GM12878 (cell line): ENCODE data around the gene RIPOR1. TPM values are rescaled to one million over a fixed set of nuclear protein-coding genes. Genes with fewer than 3 reads are reported as not detected.
A peak's percentile ranks its signal among the peaks of the same experiment; 100 is the strongest.

Experiments
- ATAC-seq: fragments of 200-7000 bp; cut with Tn5 transposase; 3 replicates; pipeline ENCODE4 v1.9.1; 2020; ENCODE audit warnings: mild to moderate bottlenecking, moderate library complexity
- BruUV-seq: library from RNA; stranded (reverse); fragments of 400-500 nt; replicated peaks from 2 replicates; lab custom pipeline; 2021; lab: Mats Ljungman, UMichigan
- CTCF ChIA-PET: fragments of 300-600 bp; sonication (Branson Sonifier 250); formaldehyde crosslinking; extraction: SDS; loops from one replicate; lab custom pipeline; 2021; ENCODE audit warnings: inconsistent platforms; lab: Yijun Ruan, JAX
- POLR2A ChIA-PET: fragments of 350-600 bp; formaldehyde crosslinking; extraction: SDS; loops from one replicate; lab custom pipeline; 2021; ENCODE audit warnings: inconsistent platforms; lab: Charles Lee
- RAD21 ChIA-PET: fragments of 300-600 bp; sonication (Branson Sonifier 250); formaldehyde crosslinking; loops from one replicate; lab custom pipeline; 2023; ENCODE audit warnings: antibody characterized with exemption; ENCODE audit not compliant: unreplicated experiment; lab: Charles Lee
- SMC1A ChIA-PET: fragments of 300-600 bp; sonication (Branson Sonifier 250); formaldehyde crosslinking; loops from one replicate; lab custom pipeline; 2023; ENCODE audit not compliant: unreplicated experiment, uncharacterized antibody; lab: Charles Lee
- DNase-seq: peaks from one replicate; pipeline ENCODE4 v3.0.0-alpha.2; 2011; ENCODE audit warnings: low read depth, low spot score
- FAIRE-seq: peaks from 3 replicates; lab custom pipeline; 2011; peaks lifted over from hg19 to GRCh38; lab: Jason Lieb, UNC
- H2AFZ ChIP-seq: 2 replicates; pipeline ENCODE4 v1.6.0; 2011; ENCODE audit warnings: low read depth, low read length, control low read depth; ENCODE audit not compliant: control insufficient read depth
- H3K27ac ChIP-seq: 2 replicates; pipeline ENCODE4 v1.5.1; 2011; ENCODE audit warnings: control low read depth; ENCODE audit not compliant: control insufficient read depth, insufficient read depth
- H3K27me3 ChIP-seq, 2 experiments: replicated peaks in 1 of 2; 2 replicates each; pipeline versions ENCODE4 v1.6.0 to v1.6.1; 2011; ENCODE audit warnings: low read length in 1 of 2; ENCODE audit not compliant: control insufficient read depth in 2 of 2, insufficient read depth in 2 of 2
- H3K36me3 ChIP-seq, 2 experiments: 2 replicates each; pipeline ENCODE4 v1.5.1; 2011; ENCODE audit warnings: low read length in 1 of 2; ENCODE audit not compliant: control insufficient read depth in 2 of 2, insufficient read depth in 2 of 2
- H3K4me1 ChIP-seq: 2 replicates; pipeline ENCODE4 v1.6.1; 2011; ENCODE audit warnings: mild to moderate bottlenecking, low read length, moderate library complexity, mixed read lengths; ENCODE audit not compliant: control insufficient read depth, insufficient read depth
- H3K4me2 ChIP-seq: 2 replicates; pipeline ENCODE4 v1.6.0; 2011; ENCODE audit warnings: control low read depth; ENCODE audit not compliant: control insufficient read depth, insufficient read depth
- H3K4me3 ChIP-seq: fragments of 200-600 bp; sonication (generic); 2 replicates; pipeline ENCODE4 v1.5.1; 2016
- H3K79me2 ChIP-seq: 2 replicates; pipeline ENCODE4 v1.6.0; 2011; ENCODE audit warnings: low read length; ENCODE audit not compliant: control insufficient read depth, insufficient read depth
- H3K9ac ChIP-seq: 2 replicates; pipeline ENCODE4 v1.8.0; 2011; ENCODE audit warnings: low read length, control low read depth, mixed read lengths; ENCODE audit not compliant: control insufficient read depth, insufficient read depth
- H3K9me3 ChIP-seq: replicated peaks from 3 replicates; pipeline ENCODE4 v1.5.1; 2011; ENCODE audit warnings: mild to moderate bottlenecking, low read length; ENCODE audit not compliant: control insufficient read depth, insufficient read depth
- H4K20me1 ChIP-seq: 2 replicates; pipeline ENCODE4 v1.6.0; 2011; ENCODE audit not compliant: control insufficient read depth, insufficient read depth
- BCLAF1 ChIP-seq: fragments of 450-650 bp; IDR thresholded peaks from 2 replicates; pipeline ENCODE4 v1.6.1; 2017; ENCODE audit warnings: antibody characterized with exemption, mild to moderate bottlenecking, moderate library complexity
- BHLHE40 ChIP-seq, 2 experiments: fragments of 450-650 bp in 1 of 2; IDR thresholded peaks; 2 replicates each; pipeline ENCODE4 v1.6.1; 2011 to 2017; ENCODE audit warnings: low read depth in 2 of 2, borderline replicate concordance in 1 of 2, improper control_type of control experiment in 1 of 2, low read length in 1 of 2, mild to moderate bottlenecking in 1 of 2
- CUX1 ChIP-seq: IDR thresholded peaks from 2 replicates; pipeline ENCODE4 v1.6.1; 2012; ENCODE audit warnings: improper control_type of control experiment, low read depth, low read length; ENCODE audit not compliant: insufficient replicate concordance
- HCFC1 ChIP-seq: fragments of 150-350 bp; IDR thresholded peaks from 2 replicates; pipeline ENCODE4 v1.6.1; 2014; ENCODE audit warnings: low read length
- IKZF1 ChIP-seq: fragments of 450-650 bp; conservative IDR thresholded peaks from 2 replicates; pipeline ENCODE4 v1.6.1; 2017; ENCODE audit warnings: antibody characterized with exemption, mild to moderate bottlenecking
- LARP7 ChIP-seq: fragments of 450-650 bp; IDR thresholded peaks from 2 replicates; pipeline ENCODE4 v1.6.1; 2017; ENCODE audit warnings: mild to moderate bottlenecking
- POLR2A ChIP-seq: IDR thresholded peaks from 2 replicates; pipeline ENCODE4 v1.6.1; 2011; ENCODE audit warnings: low read depth, mild to moderate bottlenecking, low read length
- POLR2AphosphoS5 ChIP-seq: IDR thresholded peaks from 2 replicates; pipeline ENCODE4 v1.6.1; 2011; ENCODE audit warnings: mild to moderate bottlenecking, low read length, inconsistent platforms
- RAD21 ChIP-seq: IDR thresholded peaks from 2 replicates; pipeline ENCODE4 v1.6.1; 2011; ENCODE audit warnings: mild to moderate bottlenecking, low read depth, low read length, moderate library complexity; ENCODE audit not compliant: insufficient read depth
- TARDBP ChIP-seq: IDR thresholded peaks from 2 replicates; pipeline ENCODE4 v1.6.1; 2016; ENCODE audit warnings: borderline replicate concordance
- TCF3 ChIP-seq: IDR thresholded peaks from 2 replicates; pipeline ENCODE4 v1.6.1; 2012; ENCODE audit warnings: low read depth, mild to moderate bottlenecking, low read length, borderline replicate concordance; ENCODE audit not compliant: insufficient read depth
- ZNF384 ChIP-seq: IDR thresholded peaks from 2 replicates; pipeline ENCODE4 v1.6.1; 2012; ENCODE audit warnings: low read depth, mild to moderate bottlenecking, low read length, improper control_type of control experiment, borderline replicate concordance
- WGBS: methylation state at CpG from one replicate; pipeline ENCODE4 v1.1.6; 2016; ENCODE audit warnings: low lambda C conversion rate; ENCODE audit not compliant: insufficient replicate concordance, insufficient coverage; ENCODE audit errors: missing lambda C conversion rate; 5-methylcytosine and 5-hydroxymethylcytosine counted together
- in situ Hi-C: fragments of 300-500 bp; cut with MboI; formaldehyde crosslinking; loops from 9 replicates; pipeline ENCODE4 v1.14.3; 2018; ENCODE audit warnings: mixed read lengths
- intact Hi-C: fragments of 100-400 bp; cut with micrococcal nuclease; formaldehyde crosslinking; loops from one replicate; pipeline ENCODE4 v1.14.2; 2022; ENCODE audit not compliant: unreplicated experiment
- polyA plus RNA-seq, 11 experiments: library from polyadenylated mRNA; depleted of rRNA in 4 of 11; unstranded in 6 of 11; stranded (reverse) in 5 of 11; fragments of >200 nt; fragmentation: Nextera tagmentation in 4 of 11; fragmentation: Illumina TruSeq in 1 of 11; extraction: Ambion mirVana in 4 of 11; extraction: Trizol in 1 of 11; gene quantifications; 1 replicate in 1 of 11; 2 replicates in 10 of 11; pipeline versions ENCODE4 v1.2.1 to v1.2.3, GENCODE V29; 2011 to 2016; ENCODE audit warnings: inconsistent platforms in 2 of 11, missing spikeins in 2 of 11, low read depth in 1 of 11
- total RNA-seq, 4 experiments: library from RNA; depleted of rRNA in 3 of 4; stranded (reverse); fragments of >200 nt in 3 of 4; fragmentation: Illumina TruSeq in 1 of 4; extraction: Trizol in 1 of 4; gene quantifications; 2 replicates each; pipeline versions ENCODE4 v1.2.1 to v1.2.3, GENCODE V29; 2013 to 2021
- TF ChIP-seq, protein P1 (sequence below): fragments of 450-650 bp; IDR thresholded peaks from 2 replicates; pipeline ENCODE4 v1.6.1; 2016; ENCODE audit warnings: mild to moderate bottlenecking

The RIPOR1 gene
- total and polyA plus RNA-seq, 10 of the 15 experiments (the other 5 are each of a cell fraction or from before 2014, with no cell fraction given) = 0.13 to 28.5 (median 7.0) TPM

DNA sequence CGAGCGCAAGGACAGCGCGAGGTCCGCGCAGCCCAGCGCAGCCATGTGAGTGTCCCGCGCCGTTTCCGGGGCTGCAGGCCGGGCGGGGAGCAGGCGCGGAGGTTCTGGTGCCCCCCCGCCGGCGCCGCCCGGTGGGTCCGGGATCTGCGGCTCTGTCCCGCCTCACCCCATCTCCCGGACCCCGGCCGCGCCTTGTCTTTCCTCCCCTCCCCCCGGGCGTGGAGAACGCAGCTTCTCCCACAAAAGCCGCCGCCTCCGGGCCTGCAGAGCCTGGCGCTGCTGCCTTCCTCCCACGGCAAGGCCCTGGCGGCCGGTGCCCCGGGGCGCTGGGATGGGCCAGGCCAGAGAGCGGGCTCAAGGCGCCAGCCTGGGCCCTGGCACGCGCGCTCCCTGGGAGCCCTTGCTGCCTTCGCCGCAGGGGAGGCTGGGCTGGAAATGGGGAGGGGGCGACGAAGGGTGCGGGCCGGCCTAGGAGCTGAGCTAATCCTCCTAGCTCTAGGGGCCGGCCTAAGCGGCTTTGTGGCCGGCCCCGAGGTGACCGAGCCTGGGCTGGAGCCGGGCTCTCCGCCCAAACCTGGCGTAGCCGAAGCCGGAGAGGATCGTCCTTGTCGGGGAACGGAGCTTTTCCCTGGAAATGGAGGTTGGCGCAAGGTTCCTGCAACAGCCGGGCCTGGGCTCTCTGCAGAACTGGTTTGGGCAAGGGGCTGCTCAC is 397 bp downstream of the RIPOR1 start:
- SMC1A ChIA-PET = interaction anchor here (0.6 to 4.3 kb wide), 5 partner anchors 8 to 138 kb away, joined by 3 to 27 read pairs (median 5); partner anchors contain the start of genes C16orf86, CTCF and ENKD1
- CTCF ChIA-PET = interaction anchor here (0.8 to 11.3 kb wide), 11 partner anchors 7 to 139 kb away, joined by 3 to 131 read pairs (median 4); partner anchors contain the start of genes ACD, CARMIL2 and CTCF
- Histone ChIP-seq H3K27ac (no peak overlapping the region), H3K4me3 (peak overlapping the region; percentile 90), H3K79me2 (no peaks in the 10 kb centered on the region; the same call in 1 of the 2 replicates), H4K20me1 (no peaks in the 10 kb centered on the region), H3K9me3 (no peaks in the 10 kb centered on the region), H3K27me3 (no peaks in the 10 kb centered on the region), H3K4me2 (peak overlapping the region; percentile 96), H3K36me3 (no peaks in the 10 kb centered on the region), H3K4me1 (peaks cover 34% of the 10 kb centered on the region), H2AFZ (peak overlapping the region; percentile 29), H3K9ac (peak overlapping the region; percentile 61)
- in situ Hi-C loops (no loop called here), intact Hi-C loops (loop anchor here (10.0 kb wide), 1 partner anchor 396 kb away; no protein-coding TSS in a partner anchor)
- POLR2A ChIA-PET = interaction anchor here (1.2 to 5.7 kb wide), 4 partner anchors 8 to 134 kb away, joined by 3 to 56 read pairs (median 14); partner anchors contain the start of gene CTCF
- RAD21 ChIA-PET = interaction anchor here (0.6 to 2.2 kb wide), 6 partner anchors 8 to 115 kb away, joined by 3 to 25 read pairs (median 8); partner anchors contain the start of genes ATP6V0D1 and CARMIL2
- BruUV-seq = no TSS peak
- FAIRE-seq (no peak), DNase-seq (no peak), ATAC-seq (peak; percentile 48)
- 6% methylated on average over 51 of the region's 65 CpGs for WGBS
- TF ChIP-seq BCLAF1 (no peak), IKZF1 (peak; percentile 65), TARDBP (no peak), RAD21 (no peak), ZNF384 (no peak), LARP7 (0 out of 2 replicates have a peak, but pooled peaks have one; percentile 28), CUX1 (no peak), TCF3 (no peak), HCFC1 (no peak), POLR2A (peak; percentile 61; the same call in 1 of the 2 replicates), POLR2AphosphoS5 (no peak), BHLHE40 (IDR thresholded peaks at IDR 0.05; ENCODE audit: borderline replicate concordance in 1 of 2, low read depth in 2 of 2, low read length in 1 of 2) (peak in 1 of 2 experiments; percentile 50; a peak in 1 of 4 replicates)
- TF ChIP-seq, protein P1, sequence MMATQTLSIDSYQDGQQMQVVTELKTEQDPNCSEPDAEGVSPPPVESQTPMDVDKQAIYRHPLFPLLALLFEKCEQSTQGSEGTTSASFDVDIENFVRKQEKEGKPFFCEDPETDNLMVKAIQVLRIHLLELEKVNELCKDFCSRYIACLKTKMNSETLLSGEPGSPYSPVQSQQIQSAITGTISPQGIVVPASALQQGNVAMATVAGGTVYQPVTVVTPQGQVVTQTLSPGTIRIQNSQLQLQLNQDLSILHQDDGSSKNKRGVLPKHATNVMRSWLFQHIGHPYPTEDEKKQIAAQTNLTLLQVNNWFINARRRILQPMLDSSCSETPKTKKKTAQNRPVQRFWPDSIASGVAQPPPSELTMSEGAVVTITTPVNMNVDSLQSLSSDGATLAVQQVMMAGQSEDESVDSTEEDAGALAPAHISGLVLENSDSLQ = no peak
